Mesenchymal stem cell (in vitro differentiated cells and primary cell): ENCODE measurements around the gene TDRD1.

Source experiments
- DNase-seq: peaks from one replicate; pipeline ENCODE4 v3.0.0-alpha.2; 2013
- H2AFZ ChIP-seq: one replicate; pipeline ENCODE4 v1.6.1; 2013; ENCODE audit warnings: low read depth, mild to moderate bottlenecking, control low read depth, inconsistent platforms, low read length, moderate library complexity
- H2AK5ac ChIP-seq: 2 replicates; pipeline ENCODE4 v1.6.1; 2013; ENCODE audit warnings: low read length, moderate library complexity, mild to moderate bottlenecking, inconsistent platforms; ENCODE audit not compliant: severe bottlenecking
- H2BK120ac ChIP-seq: one replicate; pipeline ENCODE4 v1.6.1; 2013; ENCODE audit warnings: low read depth, mild to moderate bottlenecking, inconsistent platforms, low read length, moderate library complexity
- H2BK12ac ChIP-seq, 2 experiments: one replicate each; pipeline ENCODE4 v1.6.1; 2013; ENCODE audit warnings: inconsistent platforms in 2 of 2, low read length in 2 of 2, mild to moderate bottlenecking in 2 of 2, moderate library complexity in 2 of 2, control low read depth in 1 of 2
- H2BK15ac ChIP-seq: one replicate; pipeline ENCODE4 v1.6.1; 2013; ENCODE audit warnings: mild to moderate bottlenecking, low read depth, inconsistent platforms; ENCODE audit not compliant: poor library complexity, severe bottlenecking
- H2BK5ac ChIP-seq: 2 replicates; pipeline ENCODE4 v1.6.1; 2013; ENCODE audit warnings: low read depth, mild to moderate bottlenecking, low read length, control low read depth, inconsistent platforms; ENCODE audit not compliant: poor library complexity, severe bottlenecking
- H3K14ac ChIP-seq, 2 experiments: one replicate each; pipeline ENCODE4 v1.6.1; 2013; ENCODE audit warnings: inconsistent platforms in 2 of 2, low read length in 2 of 2, control low read depth in 1 of 2, mild to moderate bottlenecking in 1 of 2, moderate library complexity in 1 of 2
- H3K18ac ChIP-seq, 2 experiments: one replicate each; pipeline ENCODE4 v1.6.1; 2013; ENCODE audit warnings: inconsistent platforms in 2 of 2, low read length in 2 of 2, control low read depth in 1 of 2, low read depth in 1 of 2, mild to moderate bottlenecking in 1 of 2
- H3K23ac ChIP-seq, 2 experiments: one replicate each; pipeline ENCODE4 v1.6.1; 2013; ENCODE audit warnings: inconsistent platforms in 2 of 2, low read length in 2 of 2, mild to moderate bottlenecking in 2 of 2, moderate library complexity in 2 of 2, control low read depth in 1 of 2
- H3K27ac ChIP-seq: 2 replicates; pipeline ENCODE4 v1.5.1; 2013; ENCODE audit warnings: mild to moderate bottlenecking, moderate library complexity, low read length, control low read depth, inconsistent platforms; ENCODE audit not compliant: poor library complexity, severe bottlenecking
- H3K27me3 ChIP-seq, 2 experiments: 2 replicates each; pipeline versions ENCODE4 v1.6.1 to v1.7.0; 2013; ENCODE audit warnings: low read length in 2 of 2, mild to moderate bottlenecking in 2 of 2, moderate library complexity in 2 of 2, control low read depth in 1 of 2, inconsistent platforms in 1 of 2; ENCODE audit not compliant: control insufficient read depth in 1 of 2, insufficient read depth in 1 of 2
- H3K36me3 ChIP-seq, 2 experiments: 2 replicates each; pipeline versions ENCODE4 v1.6.1 to v1.7.0; 2013; ENCODE audit warnings: low read length in 2 of 2, control low read depth in 1 of 2, inconsistent platforms in 1 of 2, low read depth in 1 of 2, mild to moderate bottlenecking in 1 of 2; ENCODE audit not compliant: insufficient read depth in 2 of 2, control insufficient read depth in 1 of 2
- H3K4ac ChIP-seq, 2 experiments: one replicate each; pipeline ENCODE4 v1.6.1; 2013; ENCODE audit warnings: inconsistent platforms in 2 of 2, low read length in 2 of 2, mild to moderate bottlenecking in 2 of 2, moderate library complexity in 2 of 2, control low read depth in 1 of 2, low read depth in 1 of 2
- H3K4me1 ChIP-seq: 2 replicates; pipeline ENCODE4 v1.6.1; 2013; ENCODE audit warnings: low read depth, low read length, control low read depth; ENCODE audit not compliant: control insufficient read depth, insufficient read depth
- H3K4me2 ChIP-seq: 2 replicates; pipeline ENCODE4 v1.6.1; 2013; ENCODE audit warnings: low read length, mild to moderate bottlenecking, inconsistent platforms; ENCODE audit not compliant: poor library complexity, severe bottlenecking
- H3K4me3 ChIP-seq, 2 experiments: 2 replicates each; pipeline versions ENCODE4 v1.5.1 to v1.7.0; 2013; ENCODE audit warnings: low read length in 2 of 2, mild to moderate bottlenecking in 2 of 2, control low read depth in 1 of 2, low read depth in 1 of 2; ENCODE audit not compliant: insufficient read depth in 1 of 2
- H3K79me1 ChIP-seq: replicated peaks from 2 replicates; pipeline ENCODE4 v1.6.1; 2013; ENCODE audit warnings: mild to moderate bottlenecking, control low read depth, low read length, inconsistent platforms; ENCODE audit not compliant: poor library complexity, severe bottlenecking
- H3K9ac ChIP-seq: 2 replicates; pipeline ENCODE4 v1.7.0; 2013; ENCODE audit warnings: mild to moderate bottlenecking, low read length, moderate library complexity
- H3K9me3 ChIP-seq: 2 replicates; pipeline ENCODE4 v1.7.0; 2013; ENCODE audit warnings: mild to moderate bottlenecking, low read length; ENCODE audit not compliant: control insufficient read depth
- H4K8ac ChIP-seq: one replicate; pipeline ENCODE4 v1.6.1; 2013; ENCODE audit warnings: inconsistent platforms, mild to moderate bottlenecking, low read length, moderate library complexity
- H4K91ac ChIP-seq: one replicate; pipeline ENCODE4 v1.6.1; 2013; ENCODE audit warnings: mild to moderate bottlenecking, low read length, inconsistent platforms
- WGBS: methylation state at CpG from one replicate; pipeline ENCODE4 v1.1.7; 2013; ENCODE audit warnings: mixed read lengths; 5-methylcytosine and 5-hydroxymethylcytosine counted together

TDRD1 gene

GRCh38 chr10:114239994-114240345 lies 60.8 kb downstream of the TDRD1 start:
- H4K91ac ChIP-seq, result peak overlapping the region; percentile 7
- H2BK15ac ChIP-seq, result no peak overlapping the region
- no peak overlapping the region for H2BK5ac ChIP-seq
- DNase-seq, result no peak
- H3K36me3 ChIP-seq, result peaks cover 0 to 4% of the 10 kb centered on the region in 2 experiments
- no peak overlapping the region for H4K8ac ChIP-seq
- H3K4me2 ChIP-seq, result no peak overlapping the region
- H3K14ac ChIP-seq, result no peak overlapping the region
- H3K27me3 ChIP-seq, result peaks cover 88 to 96% of the 10 kb centered on the region in 2 experiments
- no peaks in the 10 kb centered on the region for H3K9me3 ChIP-seq
- H3K27ac ChIP-seq, result no peak overlapping the region
- H2BK120ac ChIP-seq, result no peak overlapping the region
- H3K4ac ChIP-seq, result no peak overlapping the region
- H3K23ac ChIP-seq, result no peak overlapping the region
- H3K79me1 ChIP-seq, result no peaks in the 10 kb centered on the region
- no peak overlapping the region for H2BK12ac ChIP-seq
- H3K18ac ChIP-seq, result no peak overlapping the region
- no peak overlapping the region for H3K4me3 ChIP-seq
- peaks cover 9% of the 10 kb centered on the region for H3K4me1 ChIP-seq
- H2AK5ac ChIP-seq, result no peak overlapping the region
- H2AFZ ChIP-seq, result no peak overlapping the region
- H3K9ac ChIP-seq, result no peak overlapping the region
- 39% methylated on average over 11 of the region's 11 CpGs for WGBS

GRCh38 chr10:114242235-114242634 lies 63.1 kb downstream of the TDRD1 start:
- 90% methylated on average over 9 of the region's 9 CpGs for WGBS
- Histone ChIP-seq H2BK5ac (no peak overlapping the region), H2BK15ac (no peak overlapping the region), H4K8ac (no peak overlapping the region), H3K36me3 (peaks cover 0 to 4% of the 10 kb centered on the region in 2 experiments), H2BK120ac (no peak overlapping the region), H3K4me2 (no peak overlapping the region), H2AK5ac (no peak overlapping the region), H3K18ac (no peak overlapping the region), H3K27ac (no peak overlapping the region), H3K9me3 (no peaks in the 10 kb centered on the region), H3K14ac (no peak overlapping the region), H3K27me3 (peaks cover 65 to 83% of the 10 kb centered on the region in 2 experiments), H3K79me1 (no peaks in the 10 kb centered on the region), H2AFZ (no peak overlapping the region), H3K4me3 (no peak overlapping the region), H3K4ac (no peak overlapping the region), H3K23ac (no peak overlapping the region), H3K4me1 (peaks cover 15% of the 10 kb centered on the region), H2BK12ac (no peak overlapping the region), H3K9ac (no peak overlapping the region), H4K91ac (no peak overlapping the region)
- DNase-seq, result no peak

DNA sequence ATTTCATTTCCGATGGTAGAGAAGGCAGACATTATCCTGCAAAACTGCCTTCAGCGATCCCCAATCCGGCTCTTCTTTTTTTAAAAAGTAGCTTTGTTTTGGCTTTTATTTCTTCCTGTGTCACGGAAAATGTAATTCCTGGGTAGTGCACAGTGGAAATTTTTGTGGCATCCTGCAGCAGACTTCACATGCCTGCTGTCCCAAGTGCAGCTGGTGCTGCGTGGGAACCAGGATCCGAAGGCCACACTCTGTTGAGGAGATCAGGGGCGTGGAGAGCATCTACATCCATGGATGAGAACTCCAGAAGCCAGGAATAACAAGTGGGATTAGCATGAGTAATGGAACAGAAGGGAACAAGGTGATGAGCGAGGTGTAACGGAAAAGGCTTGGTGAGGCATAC lies 64.5 kb downstream of the TDRD1 start:
- H3K4me1 ChIP-seq, result peaks cover 15% of the 10 kb centered on the region
- no peak overlapping the region for H2AFZ ChIP-seq
- H3K4ac ChIP-seq, result no peak overlapping the region
- no peak overlapping the region for H2BK15ac ChIP-seq
- no peak overlapping the region for H4K91ac ChIP-seq
- H3K4me2 ChIP-seq, result no peak overlapping the region
- H3K14ac ChIP-seq, result no peak overlapping the region
- no peak overlapping the region for H3K23ac ChIP-seq
- H3K9me3 ChIP-seq, result no peaks in the 10 kb centered on the region
- H3K27ac ChIP-seq, result no peak overlapping the region
- H3K18ac ChIP-seq, result no peak overlapping the region
- H3K4me3 ChIP-seq, result no peak overlapping the region
- no peak for DNase-seq
- H3K27me3 ChIP-seq, result peaks cover 58 to 71% of the 10 kb centered on the region in 2 experiments
- H3K79me1 ChIP-seq, result no peaks in the 10 kb centered on the region
- H2AK5ac ChIP-seq, result no peak overlapping the region
- H2BK120ac ChIP-seq, result no peak overlapping the region
- 88% methylated on average over 9 of the region's 9 CpGs for WGBS
- H2BK5ac ChIP-seq, result no peak overlapping the region
- H4K8ac ChIP-seq, result no peak overlapping the region
- peaks cover 0 to 4% of the 10 kb centered on the region in 2 experiments for H3K36me3 ChIP-seq
- H3K9ac ChIP-seq, result no peak overlapping the region
- no peak overlapping the region for H2BK12ac ChIP-seq

GRCh38 chr10:114244126-114244525 lies 65.0 kb downstream of the TDRD1 start:
- Histone ChIP-seq H2AK5ac (no peak overlapping the region), H4K8ac (no peak overlapping the region), H3K9me3 (no peaks in the 10 kb centered on the region), H4K91ac (no peak overlapping the region), H3K36me3 (peaks cover 0 to 4% of the 10 kb centered on the region in 2 experiments), H3K4me3 (no peak overlapping the region), H3K9ac (no peak overlapping the region), H3K18ac (no peak overlapping the region), H3K27me3 (peaks cover 54 to 67% of the 10 kb centered on the region in 2 experiments), H2BK120ac (no peak overlapping the region), H3K23ac (no peak overlapping the region), H3K14ac (no peak overlapping the region), H3K4me1 (peaks cover 14% of the 10 kb centered on the region), H3K4ac (no peak overlapping the region), H3K4me2 (no peak overlapping the region), H3K79me1 (no peaks in the 10 kb centered on the region), H3K27ac (no peak overlapping the region), H2BK12ac (no peak overlapping the region), H2BK15ac (no peak overlapping the region), H2AFZ (no peak overlapping the region), H2BK5ac (no peak overlapping the region)
- 76% methylated on average over 5 of the region's 6 CpGs for WGBS
- DNase-seq, result no peak
